GM18517 (cell line): ENCODE results near the gene PTPRT.

Experiments used
- ATAC-seq: cut with Tn5 transposase; IDR thresholded peaks from one replicate; pipeline ENCODE4 v1.9.1; 2021; ENCODE audit warnings: mild to moderate bottlenecking, moderate library complexity; ENCODE audit not compliant: unreplicated experiment

Gene PTPRT

GRCh38 chr20:42493001-42493400 is 696.7 kb downstream of the PTPRT start:
- ATAC-seq = no peak

- no peak for ATAC-seq
Observed at GRCh38 chr20:42492290-42492689, 697.4 kb downstream of the PTPRT start.

- no peak for ATAC-seq
Observed at GRCh38 chr20:42485556-42485955, 704.1 kb downstream of the PTPRT start.

- no peak for ATAC-seq
Observed at GRCh38 chr20:42484790-42485375, 704.8 kb downstream of the PTPRT start.

- no peak for ATAC-seq
Observed at GRCh38 chr20:42484335-42484734, 705.4 kb downstream of the PTPRT start.

GRCh38 chr20:42483730-42484303 is 705.9 kb downstream of the PTPRT start:
- ATAC-seq = no peak

GRCh38 chr20:42482808-42483207 is 706.9 kb downstream of the PTPRT start:
- no peak for ATAC-seq

GRCh38 chr20:42475773-42476172 is 713.9 kb downstream of the PTPRT start:
- no peak for ATAC-seq

GRCh38 chr20:42474646-42475045 is 715.1 kb downstream of the PTPRT start:
- ATAC-seq = no peak

- no peak for ATAC-seq
Observed at GRCh38 chr20:42472198-42472597, 717.5 kb downstream of the PTPRT start.

GRCh38 chr20:42461965-42462593 is 727.6 kb downstream of the PTPRT start:
- no peak for ATAC-seq

- ATAC-seq = no peak
Observed at GRCh38 chr20:42461291-42461690, 728.4 kb downstream of the PTPRT start.

- no peak for ATAC-seq
Observed at GRCh38 chr20:42447270-42447669, 742.4 kb downstream of the PTPRT start.

- ATAC-seq = no peak
Observed at GRCh38 chr20:42444799-42445198, 744.9 kb downstream of the PTPRT start.

- ATAC-seq = no peak
Observed at GRCh38 chr20:42443200-42443599, 746.5 kb downstream of the PTPRT start.

GRCh38 chr20:42442716-42443115 is 747.0 kb downstream of the PTPRT start:
- no peak for ATAC-seq

GRCh38 chr20:42441864-42442331 is 747.8 kb downstream of the PTPRT start:
- no peak for ATAC-seq

- ATAC-seq = no peak
Observed at GRCh38 chr20:42441196-42441863, 748.4 kb downstream of the PTPRT start.

GRCh38 chr20:42435230-42435629 is 754.5 kb downstream of the PTPRT start:
- no peak for ATAC-seq

- no peak for ATAC-seq
Observed at GRCh38 chr20:42432496-42433334, 757.0 kb downstream of the PTPRT start.

GRCh38 chr20:42430598-42430997 is 759.1 kb downstream of the PTPRT start:
- no peak for ATAC-seq
